Nucleus accumbens (tissue), 56 donors: ENCODE measurements around the gene CDKAL1.

Experiments used
- DNase-seq, 56 donors: peaks; one replicate each; lab custom pipeline; 2025; lab: John Stamatoyannopoulos, UW

The CDKAL1 gene

GRCh38 chr6:21141616-21142303 is 607.5 kb downstream of the CDKAL1 start:
- DNase-seq = no peak

GRCh38 chr6:21142741-21143140 is 608.5 kb downstream of the CDKAL1 start:
- no peak for DNase-seq

- no peak for DNase-seq
These were observed 609.4 kb downstream of the CDKAL1 start for GRCh38 chr6:21143645-21144044.

GRCh38 chr6:21144928-21145327 is 610.7 kb downstream of the CDKAL1 start:
- peak in 1 of 56 donors; percentile 10 for DNase-seq

GRCh38 chr6:21147995-21148394 is 613.7 kb downstream of the CDKAL1 start:
- DNase-seq = no peak

- DNase-seq = no peak
These were observed 615.2 kb downstream of the CDKAL1 start for GRCh38 chr6:21149470-21149869.

- DNase-seq = no peak
These were observed 616.4 kb downstream of the CDKAL1 start for GRCh38 chr6:21150667-21151066.

- no peak for DNase-seq
These were observed 616.9 kb downstream of the CDKAL1 start for GRCh38 chr6:21151119-21151518.

- no peak for DNase-seq
These were observed 617.3 kb downstream of the CDKAL1 start for GRCh38 chr6:21151530-21151929.

- DNase-seq = no peak
These were observed 623.1 kb downstream of the CDKAL1 start for GRCh38 chr6:21157186-21157929.

GRCh38 chr6:21158149-21158548 is 623.9 kb downstream of the CDKAL1 start:
- no peak for DNase-seq

GRCh38 chr6:21158873-21159272 is 624.6 kb downstream of the CDKAL1 start:
- DNase-seq = no peak

- DNase-seq = no peak
These were observed 625.2 kb downstream of the CDKAL1 start for GRCh38 chr6:21159465-21159864.

GRCh38 chr6:21161707-21162106 is 627.5 kb downstream of the CDKAL1 start:
- DNase-seq = no peak

- no peak for DNase-seq
These were observed 629.0 kb downstream of the CDKAL1 start for GRCh38 chr6:21163110-21163837.

- no peak for DNase-seq
These were observed 629.6 kb downstream of the CDKAL1 start for GRCh38 chr6:21163838-21164180.

- DNase-seq = no peak
These were observed 630.6 kb downstream of the CDKAL1 start for GRCh38 chr6:21164768-21165326.

GRCh38 chr6:21166754-21167153 is 632.5 kb downstream of the CDKAL1 start:
- DNase-seq = no peak

- DNase-seq = no peak
These were observed 633.5 kb downstream of the CDKAL1 start for GRCh38 chr6:21167790-21168189.

- no peak for DNase-seq
These were observed 637.5 kb downstream of the CDKAL1 start for GRCh38 chr6:21171801-21172200.

GRCh38 chr6:21173031-21173430 is 638.8 kb downstream of the CDKAL1 start:
- no peak for DNase-seq
